Activated CD4-positive, alpha-beta T cell treated with anti-CD3 and anti-CD28 coated beads, Interleukin-2, amount 50 U/mL, for 48 hours (primary cell): ENCODE data around the gene LFNG.
"Not testable (repeated sequence)": the region's sequence is repeated elsewhere in the genome, so short reads cannot be mapped to it uniquely, and the experiment has no call there.

Experiments used
- DNase-seq, 2 experiments: peaks; one replicate each; pipeline ENCODE4 v3.0.0-alpha.2; 2020

Gene LFNG

GRCh38 chr7:2553831-2554581 lies 34.4 kb downstream of the LFNG start:
- DNase-seq = no peak

GRCh38 chr7:2554661-2555111 lies 35.1 kb downstream of the LFNG start:
- DNase-seq = no peak

GRCh38 chr7:2555121-2556052 lies 35.8 kb downstream of the LFNG start, which contains the start of gene BRAT1:
TSS of gene BRAT1 (minus strand) at chr7:2555524. CDS start at chr7:2554431, 1,093 bp downstream.
- DNase-seq = peak; percentile 97 to 98

GRCh38 chr7:2558629-2559282 lies 39.2 kb downstream of the LFNG start, which contains the start of gene IQCE:
TSS of gene IQCE (plus strand) at chr7:2558979. CDS start at chr7:2559182, 203 bp downstream.
- DNase-seq = peak; percentile 92 to 94

- peak; percentile 39 to 41 for DNase-seq
These were observed 39.8 kb downstream of the LFNG start for GRCh38 chr7:2559283-2559950.

- DNase-seq = not testable (repeated sequence)
These were observed 44.4 kb downstream of the LFNG start for GRCh38 chr7:2563955-2564354.

GRCh38 chr7:2564970-2565540 lies 45.5 kb downstream of the LFNG start:
- DNase-seq = no peak

- no peak for DNase-seq
These were observed 46.8 kb downstream of the LFNG start for GRCh38 chr7:2566348-2566889.

GRCh38 chr7:2566890-2567678 lies 47.5 kb downstream of the LFNG start:
- peak; percentile 34 to 49 for DNase-seq

GRCh38 chr7:2567679-2568278 lies 48.2 kb downstream of the LFNG start:
- DNase-seq = no peak

- no peak for DNase-seq
These were observed 49.1 kb downstream of the LFNG start for GRCh38 chr7:2568521-2569223.

GRCh38 chr7:2569421-2569820 lies 49.8 kb downstream of the LFNG start:
- DNase-seq = no peak

GRCh38 chr7:2570021-2570420 lies 50.4 kb downstream of the LFNG start:
- no peak for DNase-seq

- DNase-seq = no peak
These were observed 51.8 kb downstream of the LFNG start for GRCh38 chr7:2571409-2571808.

GRCh38 chr7:2572101-2572842 lies 52.7 kb downstream of the LFNG start:
- DNase-seq = peak; percentile 18 to 21

- no peak for DNase-seq
These were observed 54.2 kb downstream of the LFNG start for GRCh38 chr7:2573761-2574160.

GRCh38 chr7:2575046-2575732 lies 55.6 kb downstream of the LFNG start:
- no peak for DNase-seq

GRCh38 chr7:2575733-2576340 lies 56.3 kb downstream of the LFNG start:
- DNase-seq = no peak
